Thyroid gland (tissue), 4 donors: ENCODE data around the gene C19orf25. TPM values are rescaled to one million over a fixed set of nuclear protein-coding genes. Genes with fewer than 3 reads are reported as not detected.

Experiments used
- DNase-seq, 2 donors: peaks; one replicate each; pipeline ENCODE4 v3.0.0-alpha.2; 2019
- H3K27ac ChIP-seq, 3 donors: fragments of 200-600 bp; sonication (generic); 1 replicate in 2 of 3; 2 replicates in 1 of 3; pipeline ENCODE4 v1.5.1; 2016 to 2019; ENCODE audit warnings: mild to moderate bottlenecking in 1 of 3, moderate library complexity in 1 of 3
- H3K27me3 ChIP-seq: fragments of 200-600 bp; sonication (generic); one replicate; pipeline ENCODE4 v1.5.1; 2019
- H3K36me3 ChIP-seq, 2 donors: fragments of 200-600 bp; sonication (generic); one replicate each; pipeline ENCODE4 v1.5.1; 2016 to 2019
- H3K4me1 ChIP-seq, 2 donors: fragments of 200-600 bp; sonication (generic); one replicate each; pipeline ENCODE4 v1.5.1; 2017 to 2019
- H3K4me3 ChIP-seq, 3 donors: fragments of 200-600 bp; sonication (generic); replicated peaks in 1 of 3; 1 replicate in 2 of 3; 2 replicates in 1 of 3; pipeline ENCODE4 v1.5.1; 2016; ENCODE audit warnings: mild to moderate bottlenecking in 1 of 3
- H3K9me3 ChIP-seq: fragments of 200-600 bp; sonication (generic); one replicate; pipeline ENCODE4 v1.5.1; 2017
- POLR2A ChIP-seq, 2 donors: fragments of 450-650 bp; IDR thresholded peaks; one replicate each; pipeline ENCODE4 v1.6.1; 2017; ENCODE audit warnings: antibody characterized with exemption in 2 of 2, mild to moderate bottlenecking in 2 of 2, moderate library complexity in 1 of 2
- WGBS, 2 donors: methylation state at CpG; one replicate each; pipeline ENCODE4 v1.1.5; 2017; 5-methylcytosine and 5-hydroxymethylcytosine counted together
- intact Hi-C: fragments of 100-400 bp; cut with DNase I; formaldehyde crosslinking; loops from one replicate; pipeline ENCODE4 v1.15.1; 2023
- total RNA-seq, 4 donors: library from RNA; depleted of rRNA; stranded (reverse); fragments of >200 nt; gene quantifications; one replicate each; pipeline ENCODE4 v1.2.3, GENCODE V29; 2016
- TF ChIP-seq, protein P1 (sequence below), 6 experiments: fragments of 200-600 bp in 3 of 6; fragments of 450-650 bp in 3 of 6; sonication (generic) in 3 of 6; IDR thresholded peaks; one replicate each; pipeline ENCODE4 v1.5.1; 2016 to 2019; ENCODE audit warnings: antibody characterized with exemption in 6 of 6, mild to moderate bottlenecking in 2 of 6, inconsistent platforms in 1 of 6, moderate library complexity in 1 of 6

Gene C19orf25
- total RNA-seq, 4 donors from 2014 or later, result 47.0 to 64.9 (median 56.5) TPM

DNA sequence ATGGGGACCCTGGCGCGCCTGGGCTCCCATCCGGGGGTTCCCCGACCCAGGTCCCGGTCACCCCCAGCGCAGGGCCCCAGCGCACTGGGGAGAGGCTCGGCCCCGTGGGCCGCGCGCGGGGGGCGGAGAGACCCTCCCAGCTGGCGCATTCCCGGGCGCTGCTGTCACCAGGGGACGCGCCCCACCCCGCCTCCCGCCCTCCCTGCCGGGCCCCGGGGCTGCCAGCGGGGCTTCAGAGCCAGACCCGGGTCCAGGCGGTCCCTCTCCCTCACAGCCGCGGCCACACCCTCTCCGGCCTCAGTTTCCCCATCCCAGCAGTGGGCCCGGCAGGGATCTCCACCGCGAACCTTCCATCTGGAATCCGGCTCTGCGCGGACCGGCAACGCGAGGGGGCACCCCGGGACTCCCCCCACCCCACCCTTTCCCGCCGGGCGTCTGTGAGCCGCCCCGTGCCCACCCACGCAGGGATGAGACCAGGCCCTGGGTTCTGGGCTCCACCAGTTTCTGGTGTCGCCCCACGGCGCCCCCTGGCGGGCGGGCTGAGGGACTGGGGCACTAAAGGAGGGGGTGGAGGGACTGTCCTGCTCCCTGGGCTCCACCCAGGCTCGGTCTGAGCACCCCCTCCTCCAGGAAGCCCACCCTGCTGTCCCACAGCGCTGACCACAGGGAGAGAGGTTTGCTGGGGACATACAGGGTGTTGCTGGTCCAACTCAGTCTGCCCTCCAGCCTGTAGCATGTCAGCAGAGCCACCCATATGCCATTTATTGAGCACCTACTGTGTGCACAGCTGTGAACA lies 34.7 kb upstream of the C19orf25 start:
- H3K4me3 ChIP-seq, result peak overlapping the region in 1 of 3 donors; percentile 34
- DNase-seq, result no peak
- intact Hi-C loops, result no loop called here
- H3K27me3 ChIP-seq, result peaks cover 6% of the 10 kb centered on the region
- 8% methylated on average over 7 of the region's 52 CpGs; no CpG with 5 or more reads in 1 of the 2 donors for WGBS, 2 donors
- no peak overlapping the region for H3K27ac ChIP-seq
- no peaks in the 10 kb centered on the region for H3K9me3 ChIP-seq
- TF ChIP-seq, protein P1, sequence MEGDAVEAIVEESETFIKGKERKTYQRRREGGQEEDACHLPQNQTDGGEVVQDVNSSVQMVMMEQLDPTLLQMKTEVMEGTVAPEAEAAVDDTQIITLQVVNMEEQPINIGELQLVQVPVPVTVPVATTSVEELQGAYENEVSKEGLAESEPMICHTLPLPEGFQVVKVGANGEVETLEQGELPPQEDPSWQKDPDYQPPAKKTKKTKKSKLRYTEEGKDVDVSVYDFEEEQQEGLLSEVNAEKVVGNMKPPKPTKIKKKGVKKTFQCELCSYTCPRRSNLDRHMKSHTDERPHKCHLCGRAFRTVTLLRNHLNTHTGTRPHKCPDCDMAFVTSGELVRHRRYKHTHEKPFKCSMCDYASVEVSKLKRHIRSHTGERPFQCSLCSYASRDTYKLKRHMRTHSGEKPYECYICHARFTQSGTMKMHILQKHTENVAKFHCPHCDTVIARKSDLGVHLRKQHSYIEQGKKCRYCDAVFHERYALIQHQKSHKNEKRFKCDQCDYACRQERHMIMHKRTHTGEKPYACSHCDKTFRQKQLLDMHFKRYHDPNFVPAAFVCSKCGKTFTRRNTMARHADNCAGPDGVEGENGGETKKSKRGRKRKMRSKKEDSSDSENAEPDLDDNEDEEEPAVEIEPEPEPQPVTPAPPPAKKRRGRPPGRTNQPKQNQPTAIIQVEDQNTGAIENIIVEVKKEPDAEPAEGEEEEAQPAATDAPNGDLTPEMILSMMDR (IDR thresholded peaks at IDR 0.05), result peak in 2 of 6 experiments; percentile 7 to 27
- no peak for TF ChIP-seq POLR2A (IDR thresholded peaks at IDR 0.05)
- H3K4me1 ChIP-seq, result peaks cover 0 to 11% of the 10 kb centered on the region in 2 donors
- H3K36me3 ChIP-seq, result no peaks in the 10 kb centered on the region

DNA sequence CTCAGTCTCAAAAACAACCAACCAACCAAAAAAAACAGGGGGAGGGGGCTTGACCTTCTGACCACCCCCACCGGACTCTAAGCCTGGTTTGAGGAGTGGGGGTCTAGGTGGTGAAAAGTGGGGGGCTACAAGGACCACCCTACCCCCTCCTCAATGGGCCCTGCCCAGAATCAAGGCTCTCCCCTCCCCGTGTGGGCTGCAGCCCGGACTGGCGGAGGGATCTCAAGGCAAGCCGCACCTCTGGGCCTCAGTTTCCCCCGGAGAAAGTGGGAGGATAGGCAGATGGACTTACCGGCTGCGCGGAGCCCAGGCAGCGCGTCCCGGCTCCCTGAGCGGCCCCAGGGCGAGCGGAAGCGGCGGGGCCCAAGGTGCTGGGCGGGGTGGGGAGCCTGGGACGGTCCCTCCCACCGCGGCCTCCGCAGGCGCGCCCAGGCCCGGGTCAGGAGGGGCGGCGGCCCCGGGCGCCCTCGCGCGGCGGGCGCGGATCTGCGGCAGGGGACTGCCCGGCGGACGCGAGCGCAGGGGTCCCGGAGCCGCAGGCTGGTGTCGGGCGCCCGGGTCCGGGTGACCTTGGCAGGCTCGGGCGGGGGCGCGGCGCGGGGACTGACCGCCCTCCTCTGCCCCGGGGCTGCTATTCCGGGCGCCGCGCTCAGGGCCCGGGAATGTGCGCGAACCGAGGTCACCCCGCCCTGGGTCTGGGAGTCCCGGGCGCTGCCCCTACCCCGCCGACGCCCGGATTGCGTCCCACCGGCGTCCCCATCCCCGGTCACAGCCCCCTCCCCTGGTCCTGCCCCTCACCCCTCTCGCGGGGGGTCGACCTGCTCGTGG lies 33.9 kb upstream of the C19orf25 start, which contains the start of gene ADAMTSL5:
ADAMTSL5 (minus strand) TSS at position 349 of the 828 bp plus-strand sequence. CDS start 2,076 bp downstream, outside the sequence.
- 25 to 38% methylated on average over 4 to 6 of the region's 78 CpGs for WGBS, 2 donors
- peaks cover 6% of the 10 kb centered on the region for H3K27me3 ChIP-seq

DNA sequence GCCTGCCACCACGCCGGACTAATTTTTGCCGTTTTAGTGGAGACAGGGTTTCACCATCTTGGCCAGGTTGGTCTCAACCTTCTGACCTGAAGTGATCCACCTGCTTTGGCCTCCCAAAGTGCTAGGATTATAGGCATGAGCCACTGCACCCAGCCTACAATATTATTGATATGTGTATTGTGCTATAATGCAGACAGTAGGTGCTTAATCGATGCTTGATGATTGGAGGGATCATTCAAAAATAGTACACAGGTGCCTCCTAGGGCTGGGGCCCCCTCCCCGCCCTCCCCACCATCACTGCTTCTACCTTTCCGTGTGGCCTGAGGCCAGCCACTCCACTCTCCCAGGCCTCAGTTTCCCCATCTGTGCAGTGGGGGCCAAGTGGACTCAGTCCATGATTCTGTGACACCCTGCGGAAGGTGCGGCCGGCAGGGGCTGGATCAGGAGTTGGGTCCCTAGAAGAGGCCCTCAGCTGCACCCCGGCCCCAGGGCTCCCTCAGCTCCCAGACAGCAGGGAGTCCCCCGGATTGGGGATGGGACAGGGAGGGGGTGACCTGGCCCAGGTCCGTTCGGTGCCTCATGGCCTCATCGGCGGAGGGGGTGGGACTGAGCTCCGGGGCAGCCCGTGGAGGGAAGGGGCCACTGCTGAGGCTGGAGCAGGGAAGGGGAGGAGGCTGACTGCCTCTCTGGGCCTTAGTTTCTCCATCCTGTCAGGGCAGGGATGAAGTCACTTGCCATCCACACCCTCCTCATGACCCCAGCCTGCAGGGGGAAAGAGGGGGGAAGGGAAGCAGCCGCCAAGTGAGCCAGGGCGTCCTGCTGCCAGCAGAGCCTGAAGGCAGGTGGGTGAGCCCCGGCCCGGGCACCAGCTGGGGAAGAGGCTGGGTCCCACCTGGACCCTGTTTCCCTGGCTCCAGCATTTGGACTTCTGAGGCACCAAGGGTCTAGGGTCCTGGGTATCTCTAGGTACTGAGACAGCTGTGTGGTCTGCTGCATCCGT lies 32.6 kb upstream of the C19orf25 start:
- WGBS, 2 donors, result 56 to 63% methylated on average over 12 to 18 of the region's 22 CpGs
- Histone ChIP-seq H3K4me3 (no peak overlapping the region), H3K4me1 (peaks cover 0 to 21% of the 10 kb centered on the region in 2 donors), H3K36me3 (no peaks in the 10 kb centered on the region), H3K9me3 (no peaks in the 10 kb centered on the region), H3K27me3 (peaks cover 6% of the 10 kb centered on the region), H3K27ac (no peak overlapping the region)
- intact Hi-C loops, result no loop called here
- TF ChIP-seq, protein P1 (IDR thresholded peaks at IDR 0.05), result no peak
- TF ChIP-seq POLR2A (IDR thresholded peaks at IDR 0.05), result no peak
- DNase-seq, result no peak

More for the DNA sequence above, 33.9 kb upstream of the C19orf25 start, which contains the start of gene ADAMTSL5:
- peaks cover 0 to 17% of the 10 kb centered on the region in 2 donors for H3K4me1 ChIP-seq
- H3K9me3 ChIP-seq, result no peaks in the 10 kb centered on the region
- no peak for DNase-seq
- H3K36me3 ChIP-seq, result no peaks in the 10 kb centered on the region
- H3K27ac ChIP-seq, result no peak within 1 kb of the TSS
- peak within 1 kb of the TSS in 1 of 3 donors; percentile 34 for H3K4me3 ChIP-seq
- TF ChIP-seq POLR2A (IDR thresholded peaks at IDR 0.05), result no peak
- TF ChIP-seq, protein P1 (IDR thresholded peaks at IDR 0.05), result no peak
- intact Hi-C loops, result no loop called here

DNA sequence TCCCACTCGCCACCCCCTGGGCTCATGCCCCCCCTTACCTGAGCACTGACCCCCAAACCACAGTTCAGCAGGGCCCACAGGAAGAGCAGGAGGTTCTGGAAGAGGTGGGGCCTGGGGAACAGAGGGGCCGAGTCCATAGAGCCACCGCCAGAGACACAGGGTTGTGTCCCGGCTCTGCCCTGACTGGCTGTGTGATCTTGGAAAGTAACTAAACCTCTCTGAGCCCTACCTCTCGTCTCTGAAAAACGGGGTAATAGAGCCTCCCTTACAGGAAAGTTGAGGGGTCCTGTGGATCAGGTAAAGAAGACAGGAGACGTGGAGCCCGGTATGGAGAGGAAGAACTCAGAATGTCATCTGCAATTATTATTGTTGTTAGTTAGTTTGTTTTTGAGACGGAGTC lies 31.8 kb upstream of the C19orf25 start:
- DNase-seq, result no peak
- peaks cover 0 to 21% of the 10 kb centered on the region in 2 donors for H3K4me1 ChIP-seq
- H3K9me3 ChIP-seq, result no peaks in the 10 kb centered on the region
- peaks cover 6% of the 10 kb centered on the region for H3K27me3 ChIP-seq
- no peak for TF ChIP-seq POLR2A (IDR thresholded peaks at IDR 0.05)
- TF ChIP-seq, protein P1 (IDR thresholded peaks at IDR 0.05), result no peak
- 42 to 51% methylated on average over 7 to 8 of the region's 9 CpGs for WGBS, 2 donors
- no peak overlapping the region for H3K27ac ChIP-seq
- H3K36me3 ChIP-seq, result no peaks in the 10 kb centered on the region
- H3K4me3 ChIP-seq, result no peak overlapping the region
- intact Hi-C loops, result no loop called here
